Parathyroid adenoma (tissue), 2 donors: ENCODE data around the gene AATK.

Experiments used
- H2AFZ ChIP-seq: fragments of 300-600 bp; sonication (generic); one replicate; pipeline ENCODE4 v1.7.0; 2017; ENCODE audit warnings: antibody characterized with exemption, mild to moderate bottlenecking
- H3K27ac ChIP-seq: fragments of 300-600 bp; sonication (generic); one replicate; pipeline ENCODE4 v1.7.0; 2017
- H3K27me3 ChIP-seq: fragments of 300-600 bp; sonication (generic); one replicate; pipeline ENCODE4 v1.7.0; 2017; ENCODE audit warnings: low read length; ENCODE audit not compliant: control insufficient read depth, insufficient read depth
- H3K36me3 ChIP-seq: fragments of 300-600 bp; sonication (generic); one replicate; pipeline ENCODE4 v1.7.0; 2017; ENCODE audit warnings: low read length; ENCODE audit not compliant: control insufficient read depth, insufficient read depth
- H3K4me1 ChIP-seq: fragments of 300-600 bp; sonication (generic); one replicate; pipeline ENCODE4 v1.7.0; 2017; ENCODE audit warnings: control low read depth
- H3K4me2 ChIP-seq: fragments of 300-600 bp; sonication (generic); one replicate; pipeline ENCODE4 v1.7.0; 2017; ENCODE audit warnings: low read length
- H3K4me3 ChIP-seq: fragments of 300-600 bp; sonication (generic); one replicate; pipeline ENCODE4 v1.7.0; 2017; ENCODE audit warnings: low read depth, low read length
- H3K79me2 ChIP-seq: fragments of 300-600 bp; sonication (generic); one replicate; pipeline ENCODE4 v1.7.0; 2017; ENCODE audit warnings: control low read depth
- H3K9ac ChIP-seq: fragments of 300-600 bp; sonication (generic); one replicate; pipeline ENCODE4 v1.7.0; 2017; ENCODE audit warnings: mild to moderate bottlenecking
- H3K9me3 ChIP-seq: fragments of 300-600 bp; sonication (generic); one replicate; pipeline ENCODE4 v1.7.0; 2017; ENCODE audit warnings: low read length; ENCODE audit not compliant: control insufficient read depth
- TF ChIP-seq, protein P1 (sequence below): fragments of 300-600 bp; sonication (generic); IDR thresholded peaks from one replicate; pipeline ENCODE4 v1.7.0; 2017; ENCODE audit warnings: antibody characterized with exemption, mild to moderate bottlenecking
- donor health status: primary hyperparathyroidism.

AATK gene

GRCh38 chr17:81209141-81209540, 43.1 kb upstream of the AATK start:
- Histone ChIP-seq H3K4me2 (no peak overlapping the region), H3K9ac (no peak overlapping the region), H3K27me3 (no peaks in the 10 kb centered on the region), H3K27ac (no peak overlapping the region), H2AFZ (no peak overlapping the region), H3K4me3 (no peak overlapping the region), H3K9me3 (no peaks in the 10 kb centered on the region), H3K79me2 (peaks cover 3% of the 10 kb centered on the region), H3K36me3 (no peaks in the 10 kb centered on the region), H3K4me1 (no peaks in the 10 kb centered on the region)
- TF ChIP-seq, protein P1, sequence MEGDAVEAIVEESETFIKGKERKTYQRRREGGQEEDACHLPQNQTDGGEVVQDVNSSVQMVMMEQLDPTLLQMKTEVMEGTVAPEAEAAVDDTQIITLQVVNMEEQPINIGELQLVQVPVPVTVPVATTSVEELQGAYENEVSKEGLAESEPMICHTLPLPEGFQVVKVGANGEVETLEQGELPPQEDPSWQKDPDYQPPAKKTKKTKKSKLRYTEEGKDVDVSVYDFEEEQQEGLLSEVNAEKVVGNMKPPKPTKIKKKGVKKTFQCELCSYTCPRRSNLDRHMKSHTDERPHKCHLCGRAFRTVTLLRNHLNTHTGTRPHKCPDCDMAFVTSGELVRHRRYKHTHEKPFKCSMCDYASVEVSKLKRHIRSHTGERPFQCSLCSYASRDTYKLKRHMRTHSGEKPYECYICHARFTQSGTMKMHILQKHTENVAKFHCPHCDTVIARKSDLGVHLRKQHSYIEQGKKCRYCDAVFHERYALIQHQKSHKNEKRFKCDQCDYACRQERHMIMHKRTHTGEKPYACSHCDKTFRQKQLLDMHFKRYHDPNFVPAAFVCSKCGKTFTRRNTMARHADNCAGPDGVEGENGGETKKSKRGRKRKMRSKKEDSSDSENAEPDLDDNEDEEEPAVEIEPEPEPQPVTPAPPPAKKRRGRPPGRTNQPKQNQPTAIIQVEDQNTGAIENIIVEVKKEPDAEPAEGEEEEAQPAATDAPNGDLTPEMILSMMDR = no peak

- H3K36me3 ChIP-seq = no peaks in the 10 kb centered on the region
- H3K27ac ChIP-seq = no peak overlapping the region
- no peak overlapping the region for H3K9ac ChIP-seq
- TF ChIP-seq, protein P1 = no peak
- no peaks in the 10 kb centered on the region for H3K4me1 ChIP-seq
- H3K4me3 ChIP-seq = no peak overlapping the region
- H3K79me2 ChIP-seq = peaks cover 3% of the 10 kb centered on the region
- H3K4me2 ChIP-seq = no peak overlapping the region
- no peak overlapping the region for H2AFZ ChIP-seq
- H3K9me3 ChIP-seq = no peaks in the 10 kb centered on the region
- H3K27me3 ChIP-seq = no peaks in the 10 kb centered on the region
Measured at GRCh38 chr17:81208651-81209050, 42.6 kb upstream of the AATK start.

DNA sequence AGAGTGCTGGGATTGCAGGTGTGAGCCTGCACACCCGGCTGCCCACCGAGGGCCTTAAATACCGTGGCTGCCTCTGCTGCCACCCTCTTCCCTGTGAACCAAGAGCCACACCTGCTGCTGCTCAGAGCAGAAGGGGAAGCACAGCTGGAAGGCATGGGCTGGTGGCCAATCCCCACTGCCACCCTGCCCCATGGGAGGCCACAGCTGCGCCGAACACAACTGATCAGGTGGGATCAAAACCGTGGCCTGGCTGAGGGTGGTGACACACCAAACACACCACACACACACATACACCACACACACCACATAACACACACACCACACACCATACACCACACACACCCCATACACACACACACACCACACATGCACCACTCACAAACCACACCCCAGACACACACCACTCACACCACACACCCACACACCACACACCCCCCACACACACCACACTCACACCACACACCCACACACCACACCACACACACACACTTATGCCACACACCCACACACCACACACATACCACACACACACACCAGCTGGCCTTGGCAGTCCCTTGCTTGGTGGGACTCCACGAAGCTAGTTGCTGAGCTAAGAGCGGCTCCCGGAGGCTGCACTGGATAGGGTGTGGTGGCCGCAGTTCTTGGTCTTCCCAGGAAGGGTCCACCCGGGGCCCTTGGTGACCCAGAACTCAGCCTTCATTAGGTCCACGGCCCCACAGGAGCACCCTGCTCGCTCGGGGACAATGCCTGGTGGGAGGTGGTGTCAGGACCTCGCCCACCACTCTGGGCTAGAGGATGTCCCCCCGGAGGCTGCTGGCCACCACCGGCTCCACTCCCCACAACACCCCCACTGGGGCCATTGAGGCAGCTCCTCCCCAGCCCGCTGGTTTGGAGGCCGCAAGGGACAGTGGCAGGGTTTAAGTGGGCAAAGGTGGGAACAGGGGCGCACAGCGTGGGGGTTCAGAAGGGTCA, 41.9 kb upstream of the AATK start:
- Histone ChIP-seq H3K9me3 (no peaks in the 10 kb centered on the region), H3K36me3 (no peaks in the 10 kb centered on the region), H3K9ac (no peak overlapping the region), H3K79me2 (peaks cover 3% of the 10 kb centered on the region), H2AFZ (no peak overlapping the region), H3K4me2 (no peak overlapping the region), H3K27me3 (no peaks in the 10 kb centered on the region), H3K27ac (no peak overlapping the region), H3K4me1 (no peaks in the 10 kb centered on the region), H3K4me3 (no peak overlapping the region)
- TF ChIP-seq, protein P1 = no peak

GRCh38 chr17:81206657-81207056, 40.6 kb upstream of the AATK start:
- Histone ChIP-seq H3K79me2 (no peaks in the 10 kb centered on the region), H3K4me1 (no peaks in the 10 kb centered on the region), H3K9ac (no peak overlapping the region), H3K4me3 (no peak overlapping the region), H3K27me3 (no peaks in the 10 kb centered on the region), H2AFZ (no peak overlapping the region), H3K27ac (no peak overlapping the region), H3K4me2 (no peak overlapping the region), H3K36me3 (no peaks in the 10 kb centered on the region), H3K9me3 (no peaks in the 10 kb centered on the region)
- TF ChIP-seq, protein P1 = no peak
